Mammary epithelial cell (primary cell): ENCODE measurements around the gene PCCA.

Experiments used
- CTCF ChIP-seq, 2 donors: IDR thresholded peaks in 1 of 2; conservative IDR thresholded peaks in 1 of 2; 2 replicates each; pipeline ENCODE4 v1.5.1; 2011 to 2012; ENCODE audit warnings: inconsistent platforms in 2 of 2, low read length in 2 of 2, mild to moderate bottlenecking in 2 of 2, control low read depth in 1 of 2, low read depth in 1 of 2; ENCODE audit not compliant: insufficient read depth in 1 of 2; ENCODE audit errors: extremely low read depth in 1 of 2
- EZH2 ChIP-seq: IDR thresholded peaks from 2 replicates; pipeline ENCODE4 v1.6.1; 2012; ENCODE audit warnings: low read length, inconsistent platforms, borderline replicate concordance

GRCh38 chr13:100195568-100195967, 106.7 kb downstream of the PCCA start:
- no peak for TF ChIP-seq CTCF (conservative IDR thresholded peaks at IDR 0.05 in 1 of 2, IDR thresholded peaks at IDR 0.05 in 1 of 2; ENCODE audit: extremely low read depth in 1 of 2, insufficient read depth in 1 of 2, low read depth in 1 of 2, low read length in 2 of 2)
- no peak for TF ChIP-seq EZH2
